ENCODE results near the gene LPP. TPM values are rescaled to one million over a fixed set of nuclear protein-coding genes. Genes with fewer than 3 reads are reported as not detected.

LPP gene
- total and polyA plus RNA-seq, 2 of the 13 experiments (the other 11 are each of a cell fraction or from before 2014, with no cell fraction given), result 19.2 to 29.9 TPM

DNA sequence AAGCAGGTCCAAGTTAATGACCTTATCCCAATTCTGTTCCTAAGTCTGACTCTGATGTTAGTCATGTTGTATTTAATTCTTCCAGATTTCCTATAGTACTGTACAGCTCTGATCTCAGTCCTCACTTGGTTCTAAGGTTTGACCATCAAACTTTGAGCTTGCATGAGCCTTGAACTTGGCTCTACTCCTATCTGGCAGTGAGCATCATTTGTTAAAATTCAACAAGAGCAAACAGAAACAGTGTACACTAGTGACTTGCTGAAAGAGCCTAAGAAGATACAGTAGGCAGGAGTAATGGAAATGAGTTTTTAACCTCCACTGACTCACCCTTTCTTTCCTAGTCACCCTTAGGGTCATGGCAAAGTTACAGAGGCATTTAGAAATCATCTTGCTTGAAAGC is 566.7 kb downstream of the LPP start (continued):
- TF ChIP-seq CBX5 (CRISPR knock-in tag; IDR thresholded peaks at IDR 0.05; ENCODE audit: borderline replicate concordance), result 0 out of 2 replicates have a peak, but pooled peaks have one; percentile 41
- no peak for TF ChIP-seq ZNF143 (CRISPR knock-in tag; IDR thresholded peaks at IDR 0.05)
- TF ChIP-seq, protein P1, sequence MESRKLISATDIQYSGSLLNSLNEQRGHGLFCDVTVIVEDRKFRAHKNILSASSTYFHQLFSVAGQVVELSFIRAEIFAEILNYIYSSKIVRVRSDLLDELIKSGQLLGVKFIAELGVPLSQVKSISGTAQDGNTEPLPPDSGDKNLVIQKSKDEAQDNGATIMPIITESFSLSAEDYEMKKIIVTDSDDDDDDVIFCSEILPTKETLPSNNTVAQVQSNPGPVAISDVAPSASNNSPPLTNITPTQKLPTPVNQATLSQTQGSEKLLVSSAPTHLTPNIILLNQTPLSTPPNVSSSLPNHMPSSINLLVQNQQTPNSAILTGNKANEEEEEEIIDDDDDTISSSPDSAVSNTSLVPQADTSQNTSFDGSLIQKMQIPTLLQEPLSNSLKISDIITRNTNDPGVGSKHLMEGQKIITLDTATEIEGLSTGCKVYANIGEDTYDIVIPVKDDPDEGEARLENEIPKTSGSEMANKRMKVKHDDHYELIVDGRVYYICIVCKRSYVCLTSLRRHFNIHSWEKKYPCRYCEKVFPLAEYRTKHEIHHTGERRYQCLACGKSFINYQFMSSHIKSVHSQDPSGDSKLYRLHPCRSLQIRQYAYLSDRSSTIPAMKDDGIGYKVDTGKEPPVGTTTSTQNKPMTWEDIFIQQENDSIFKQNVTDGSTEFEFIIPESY (CRISPR knock-in tag; IDR thresholded peaks at IDR 0.05), result 0 out of 2 replicates have a peak, but pooled peaks have one; percentile 47
- TF ChIP-seq, protein P2, sequence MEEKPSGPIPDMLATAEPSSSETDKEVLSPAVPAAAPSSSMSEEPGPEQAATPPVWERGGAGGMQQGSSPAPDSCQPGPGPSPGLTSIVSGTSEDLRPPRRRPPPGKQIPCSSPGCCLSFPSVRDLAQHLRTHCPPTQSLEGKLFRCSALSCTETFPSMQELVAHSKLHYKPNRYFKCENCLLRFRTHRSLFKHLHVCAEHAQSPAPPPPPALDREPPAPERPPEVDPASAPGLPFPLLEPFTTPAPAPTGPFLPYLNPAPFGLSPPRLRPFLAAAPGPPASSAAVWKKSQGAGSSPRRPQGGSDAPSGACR (CRISPR knock-in tag; IDR thresholded peaks at IDR 0.05), result peak; percentile 28; the same call in 1 of the 2 replicates
- TF ChIP-seq, protein P3, sequence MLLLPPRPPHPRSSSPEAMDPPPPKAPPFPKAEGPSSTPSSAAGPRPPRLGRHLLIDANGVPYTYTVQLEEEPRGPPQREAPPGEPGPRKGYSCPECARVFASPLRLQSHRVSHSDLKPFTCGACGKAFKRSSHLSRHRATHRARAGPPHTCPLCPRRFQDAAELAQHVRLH (CRISPR knock-in tag; IDR thresholded peaks at IDR 0.05; ENCODE audit: borderline replicate concordance, low read depth), result peak; percentile 57; the same call in 1 of the 2 replicates
- TF ChIP-seq, protein P4, sequence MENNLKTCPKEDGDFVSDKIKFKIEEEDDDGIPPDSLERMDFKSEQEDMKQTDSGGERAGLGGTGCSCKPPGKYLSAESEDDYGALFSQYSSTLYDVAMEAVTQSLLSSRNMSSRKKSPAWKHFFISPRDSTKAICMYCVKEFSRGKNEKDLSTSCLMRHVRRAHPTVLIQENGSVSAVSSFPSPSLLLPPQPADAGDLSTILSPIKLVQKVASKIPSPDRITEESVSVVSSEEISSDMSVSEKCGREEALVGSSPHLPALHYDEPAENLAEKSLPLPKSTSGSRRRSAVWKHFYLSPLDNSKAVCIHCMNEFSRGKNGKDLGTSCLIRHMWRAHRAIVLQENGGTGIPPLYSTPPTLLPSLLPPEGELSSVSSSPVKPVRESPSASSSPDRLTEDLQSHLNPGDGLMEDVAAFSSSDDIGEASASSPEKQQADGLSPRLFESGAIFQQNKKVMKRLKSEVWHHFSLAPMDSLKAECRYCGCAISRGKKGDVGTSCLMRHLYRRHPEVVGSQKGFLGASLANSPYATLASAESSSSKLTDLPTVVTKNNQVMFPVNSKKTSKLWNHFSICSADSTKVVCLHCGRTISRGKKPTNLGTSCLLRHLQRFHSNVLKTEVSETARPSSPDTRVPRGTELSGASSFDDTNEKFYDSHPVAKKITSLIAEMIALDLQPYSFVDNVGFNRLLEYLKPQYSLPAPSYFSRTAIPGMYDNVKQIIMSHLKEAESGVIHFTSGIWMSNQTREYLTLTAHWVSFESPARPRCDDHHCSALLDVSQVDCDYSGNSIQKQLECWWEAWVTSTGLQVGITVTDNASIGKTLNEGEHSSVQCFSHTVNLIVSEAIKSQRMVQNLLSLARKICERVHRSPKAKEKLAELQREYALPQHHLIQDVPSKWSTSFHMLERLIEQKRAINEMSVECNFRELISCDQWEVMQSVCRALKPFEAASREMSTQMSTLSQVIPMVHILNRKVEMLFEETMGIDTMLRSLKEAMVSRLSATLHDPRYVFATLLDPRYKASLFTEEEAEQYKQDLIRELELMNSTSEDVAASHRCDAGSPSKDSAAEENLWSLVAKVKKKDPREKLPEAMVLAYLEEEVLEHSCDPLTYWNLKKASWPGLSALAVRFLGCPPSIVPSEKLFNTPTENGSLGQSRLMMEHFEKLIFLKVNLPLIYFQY (CRISPR knock-in tag; IDR thresholded peaks at IDR 0.05; ENCODE audit: borderline replicate concordance), result no peak; the same call in 1 of the 2 replicates
- peak; percentile 96 for TF ChIP-seq NFIC (IDR thresholded peaks at IDR 0.05; ENCODE audit: low read length)
- TF ChIP-seq NKX3-1 (CRISPR knock-in tag; IDR thresholded peaks at IDR 0.05), result 0 out of 2 replicates have a peak, but pooled peaks have one; percentile 64
- peak; percentile 82 for TF ChIP-seq TBX2 (CRISPR knock-in tag; IDR thresholded peaks at IDR 0.05; ENCODE audit: borderline replicate concordance)
- TF ChIP-seq ZNF746 (CRISPR knock-in tag; IDR thresholded peaks at IDR 0.05), result no peak
- no peak for TF ChIP-seq NFATC3 (CRISPR knock-in tag; IDR thresholded peaks at IDR 0.05)
- TF ChIP-seq, protein P5, sequence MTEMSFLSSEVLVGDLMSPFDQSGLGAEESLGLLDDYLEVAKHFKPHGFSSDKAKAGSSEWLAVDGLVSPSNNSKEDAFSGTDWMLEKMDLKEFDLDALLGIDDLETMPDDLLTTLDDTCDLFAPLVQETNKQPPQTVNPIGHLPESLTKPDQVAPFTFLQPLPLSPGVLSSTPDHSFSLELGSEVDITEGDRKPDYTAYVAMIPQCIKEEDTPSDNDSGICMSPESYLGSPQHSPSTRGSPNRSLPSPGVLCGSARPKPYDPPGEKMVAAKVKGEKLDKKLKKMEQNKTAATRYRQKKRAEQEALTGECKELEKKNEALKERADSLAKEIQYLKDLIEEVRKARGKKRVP (CRISPR knock-in tag; IDR thresholded peaks at IDR 0.05), result peak in 1 of 2 experiments; percentile 56; a peak in 2 of 4 replicates
- peak; percentile 89 for TF ChIP-seq TBL1XR1 (IDR thresholded peaks at IDR 0.05; ENCODE audit: borderline replicate concordance, low read length, partially characterized antibody)
- TF ChIP-seq FOXA3 (CRISPR knock-in tag; IDR thresholded peaks at IDR 0.05), result peak; percentile 98
- TF ChIP-seq TARDBP (CRISPR knock-in tag; IDR thresholded peaks at IDR 0.05), result peak; percentile 77
- no peak for TF ChIP-seq ZNF670 (CRISPR knock-in tag; IDR thresholded peaks at IDR 0.05; ENCODE audit: borderline replicate concordance)
- peak; percentile 45; the same call in 1 of the 2 replicates for TF ChIP-seq HNRNPUL1 (IDR thresholded peaks at IDR 0.05; ENCODE audit: low read depth, low read length)
- TF ChIP-seq KDM1A (CRISPR knock-in tag; IDR thresholded peaks at IDR 0.05), result peak; percentile 86; the same call in 1 of the 2 replicates
- TF ChIP-seq NCOR1 (IDR thresholded peaks at IDR 0.05; ENCODE audit: borderline replicate concordance, low read length), result peak; percentile 89
- peak in 1 of 2 experiments; percentile 17; a peak in 1 of 4 replicates for TF ChIP-seq MAFK (conservative IDR thresholded peaks at IDR 0.05 in 1 of 2, IDR thresholded peaks at IDR 0.05 in 1 of 2; ENCODE audit: low read length in 2 of 2)
- TF ChIP-seq RELA (CRISPR knock-in tag; IDR thresholded peaks at IDR 0.05), result no peak
- peak; percentile 77; the same call in 1 of the 2 replicates for TF ChIP-seq ZNF232 (CRISPR knock-in tag; IDR thresholded peaks at IDR 0.05; ENCODE audit: borderline replicate concordance)
